H1 (cell line): ENCODE data around the gene TNIK.

Source experiments
- CTCF ChIP-seq, 3 experiments: IDR thresholded peaks; 1 replicate in 2 of 3; 2 replicates in 1 of 3; pipeline versions ENCODE4 v1.5.1 to v1.6.1; 2011; ENCODE audit warnings: low read length in 3 of 3, mild to moderate bottlenecking in 3 of 3, inconsistent platforms in 2 of 3, low read depth in 1 of 3, moderate library complexity in 1 of 3; ENCODE audit not compliant: insufficient read depth in 1 of 3; ENCODE audit errors: control extremely low read depth in 1 of 3
- E2F6 ChIP-seq: IDR thresholded peaks from 2 replicates; pipeline ENCODE4 v1.6.1; 2012; ENCODE audit warnings: inconsistent platforms

- no peak for TF ChIP-seq CTCF (IDR thresholded peaks at IDR 0.05; ENCODE audit: control extremely low read depth in 1 of 3, insufficient read depth in 1 of 3, low read depth in 1 of 3, low read length in 3 of 3)
- no peak for TF ChIP-seq E2F6
Measured at GRCh38 chr3:171011873-171012336, 448.3 kb downstream of the TNIK start.
